Ammon's horn (tissue), 1 donor: ENCODE results near the gene BCL7C.
"Not testable (repeated sequence)": the region's sequence is repeated elsewhere in the genome, so short reads cannot be mapped to it uniquely, and the experiment has no call there.

ENCODE experiments used
- DNase-seq: peaks from one replicate; pipeline ENCODE4 v3.0.0-alpha.2; 2016; ENCODE audit warnings: low spot score

The BCL7C gene

GRCh38 chr16:30894540-30895368 is 877 bp upstream of the BCL7C start:
- no peak for DNase-seq

GRCh38 chr16:30893417-30893743 is 497 bp downstream of the BCL7C start:
- DNase-seq: no peak

GRCh38 chr16:30892670-30893416 is 1.0 kb downstream of the BCL7C start:
- DNase-seq: no peak

GRCh38 chr16:30891043-30891823 is 2.6 kb downstream of the BCL7C start:
- DNase-seq: not testable (repeated sequence)

GRCh38 chr16:30889721-30890120 is 4.2 kb downstream of the BCL7C start:
- DNase-seq: no peak

GRCh38 chr16:30888856-30889499 is 4.9 kb downstream of the BCL7C start:
- no peak for DNase-seq

- DNase-seq: no peak
Observed at GRCh38 chr16:30887927-30888326, 6.0 kb downstream of the BCL7C start.

GRCh38 chr16:30886145-30886544 is 7.7 kb downstream of the BCL7C start:
- DNase-seq: no peak

GRCh38 chr16:30885196-30885595 is 8.7 kb downstream of the BCL7C start:
- no peak for DNase-seq

GRCh38 chr16:30884760-30885159 is 9.1 kb downstream of the BCL7C start:
- no peak for DNase-seq

GRCh38 chr16:30882429-30883310 is 11.2 kb downstream of the BCL7C start:
- DNase-seq: no peak

- no peak for DNase-seq
Observed at GRCh38 chr16:30876867-30877266, 17.0 kb downstream of the BCL7C start.

GRCh38 chr16:30875871-30876801 is 17.7 kb downstream of the BCL7C start:
- DNase-seq: peak; percentile 24

GRCh38 chr16:30874821-30875717 is 18.8 kb downstream of the BCL7C start:
- DNase-seq: peak; percentile 92

- DNase-seq: no peak
Observed at GRCh38 chr16:30874244-30874820, 19.5 kb downstream of the BCL7C start.

- no peak for DNase-seq
Observed at GRCh38 chr16:30870904-30871303, 23.0 kb downstream of the BCL7C start.

GRCh38 chr16:30867747-30868146 is 26.1 kb downstream of the BCL7C start:
- no peak for DNase-seq

GRCh38 chr16:30866031-30866430 is 27.8 kb downstream of the BCL7C start:
- no peak for DNase-seq

- DNase-seq: not testable (repeated sequence)
Observed at GRCh38 chr16:30863178-30863577, 30.7 kb downstream of the BCL7C start.
